Hematopoietic multipotent progenitor cell treated with erythropoietin and hydrocortisone succinate and interleukin-3 and kit ligand, for 8 days (in vitro differentiated cells): Measurements from ENCODE around the gene KCNK5.

Source experiments
- DNase-seq: peaks from one replicate; pipeline ENCODE4 v3.0.0-alpha.2; 2015

KCNK5 gene

DNA sequence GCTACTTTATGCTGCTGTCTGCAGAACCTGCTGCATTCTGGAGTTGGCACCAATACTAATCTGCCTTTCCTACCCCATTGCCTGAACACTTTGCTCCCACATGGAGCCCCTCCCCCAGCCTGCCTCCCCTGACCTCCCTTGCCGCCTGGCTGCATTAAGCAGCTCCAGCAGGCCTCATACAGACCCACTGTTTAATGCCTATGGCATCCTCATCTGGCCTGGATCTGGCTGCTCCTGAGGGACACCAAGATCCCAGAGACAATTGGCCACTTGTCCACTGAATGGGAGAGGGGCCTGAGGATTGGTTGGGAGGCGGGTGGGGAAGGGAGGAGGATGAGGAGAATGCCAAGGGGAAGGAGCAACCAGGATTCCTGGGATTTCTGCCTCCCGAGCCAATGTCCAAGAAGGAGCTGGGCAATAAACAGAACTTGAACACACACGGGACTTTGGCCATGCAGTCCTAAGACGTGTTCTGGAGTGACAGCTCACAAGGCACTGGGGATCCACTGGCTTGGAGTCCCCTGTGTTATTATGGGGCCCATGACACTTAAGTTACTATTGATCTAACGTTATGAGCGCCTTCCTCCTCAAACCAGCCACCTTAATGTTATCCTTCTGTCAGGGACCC is 10.4 kb upstream of the KCNK5 start:
- DNase-seq = no peak

- DNase-seq = no peak
These were observed 7.5 kb upstream of the KCNK5 start for GRCh38 chr6:39236742-39237141.

DNA sequence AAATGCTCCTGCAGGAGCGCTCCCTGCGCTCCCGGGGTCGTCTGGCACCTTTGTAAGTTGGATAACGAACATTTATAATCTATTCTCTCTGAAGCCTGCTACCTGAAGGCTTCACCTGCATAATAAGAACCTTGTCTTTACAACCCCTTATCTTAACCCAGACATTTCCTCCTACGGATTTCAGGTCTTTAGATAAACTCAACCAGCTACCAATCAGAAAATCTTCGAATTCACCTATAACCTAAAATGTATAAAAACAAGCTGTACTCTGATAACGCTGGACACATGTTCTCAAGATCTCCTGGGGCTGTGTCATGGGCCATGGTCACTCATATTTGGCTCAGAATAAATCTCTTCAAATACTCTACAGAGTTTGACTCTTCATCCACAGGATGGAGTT is 4.1 kb upstream of the KCNK5 start:
- DNase-seq = no peak

- DNase-seq = no peak
These were observed 2.4 kb upstream of the KCNK5 start for GRCh38 chr6:39231521-39232243.

GRCh38 chr6:39230654-39231035 is 1.4 kb upstream of the KCNK5 start:
- DNase-seq = no peak

DNA sequence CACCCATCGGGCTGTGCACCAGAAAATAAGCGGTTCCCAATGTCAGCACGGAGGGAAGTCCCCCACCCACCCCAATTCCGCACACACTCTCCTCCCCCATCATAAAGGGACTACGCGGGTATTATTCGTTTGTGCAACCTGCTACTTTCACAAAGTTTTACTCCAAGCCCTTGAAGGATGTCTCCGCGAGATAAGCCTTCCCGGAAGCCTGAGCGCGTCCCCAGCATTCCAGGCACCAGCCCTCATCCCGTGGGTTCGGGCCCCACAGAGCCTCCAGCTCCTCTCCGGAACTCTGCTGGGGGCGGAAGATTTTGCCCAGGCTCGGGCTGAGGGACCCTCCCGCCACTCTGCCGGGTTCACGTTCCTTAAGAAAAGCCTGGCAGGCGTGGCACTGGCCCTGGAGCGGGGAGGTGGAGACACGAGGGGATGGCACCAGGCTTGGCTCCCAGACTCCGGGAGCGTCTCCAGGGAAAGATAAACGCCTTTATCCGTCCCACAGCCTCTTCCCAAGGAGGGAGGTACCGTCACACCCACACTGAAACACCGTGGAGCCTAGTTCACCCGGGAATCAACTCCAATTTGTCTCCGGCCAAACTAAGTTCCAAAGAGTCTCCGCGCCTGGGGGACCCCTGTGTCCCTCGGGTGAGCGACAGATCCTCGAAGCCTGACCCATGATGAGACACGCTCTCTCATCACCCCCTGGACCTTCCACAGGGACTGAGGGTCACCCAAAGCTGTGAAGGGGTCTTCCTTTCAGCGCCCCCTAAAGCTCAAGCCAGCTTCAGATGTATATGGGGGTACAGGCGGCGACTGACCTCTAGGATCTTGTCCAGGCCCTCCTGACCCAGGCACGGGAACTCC is 934 bp downstream of the KCNK5 start:
- no peak for DNase-seq

DNA sequence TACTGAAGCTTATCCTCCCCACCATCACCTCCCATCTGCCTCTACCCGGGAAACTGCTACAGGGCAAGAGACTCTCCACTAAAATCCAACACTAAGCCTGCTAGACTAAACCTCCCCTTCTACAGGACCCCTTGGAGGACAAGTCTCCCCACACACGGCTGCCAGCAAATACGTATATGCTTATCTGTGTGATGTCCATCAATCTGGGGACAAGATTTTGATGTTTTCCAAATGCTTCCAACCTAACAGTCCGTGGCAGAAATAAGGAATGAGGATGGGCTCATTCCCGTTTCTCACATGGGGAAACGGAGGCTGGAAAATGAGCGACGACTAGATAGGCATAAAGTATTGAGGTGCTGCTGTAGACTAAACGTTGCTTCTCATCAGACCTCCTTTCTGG is 1.8 kb downstream of the KCNK5 start:
- no peak for DNase-seq

- peak; percentile 50 for DNase-seq
These were observed 2.5 kb downstream of the KCNK5 start for GRCh38 chr6:39226639-39227329.

DNA sequence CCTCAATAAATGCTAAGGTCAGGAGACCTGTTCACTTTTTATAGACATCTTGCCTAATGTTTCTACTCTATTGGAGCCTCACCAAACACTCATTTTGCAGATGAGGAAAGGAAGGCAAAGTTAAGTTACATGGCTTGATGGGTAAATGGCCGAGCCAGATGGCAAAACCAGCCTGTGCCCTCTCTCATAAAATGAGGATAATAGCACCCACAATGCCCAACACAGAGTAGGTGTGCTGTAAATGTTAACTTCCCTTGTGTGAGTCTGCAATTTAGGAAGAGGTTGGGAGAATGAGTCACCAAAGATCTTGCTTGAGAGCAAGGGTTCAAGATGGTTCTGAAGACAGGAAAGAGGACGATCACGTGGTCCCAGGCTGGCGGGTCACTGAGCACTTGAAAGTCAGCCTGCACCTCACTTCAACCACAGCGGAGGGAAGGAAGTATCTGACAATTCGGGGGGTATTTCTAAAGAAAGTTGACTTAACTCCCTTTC is 3.3 kb downstream of the KCNK5 start:
- DNase-seq = peak; percentile 74

- peak; percentile 82 for DNase-seq
These were observed 3.7 kb downstream of the KCNK5 start for GRCh38 chr6:39225543-39225942.

GRCh38 chr6:39224523-39225182 is 4.6 kb downstream of the KCNK5 start:
- no peak for DNase-seq

GRCh38 chr6:39224011-39224410 is 5.3 kb downstream of the KCNK5 start:
- DNase-seq = no peak

DNA sequence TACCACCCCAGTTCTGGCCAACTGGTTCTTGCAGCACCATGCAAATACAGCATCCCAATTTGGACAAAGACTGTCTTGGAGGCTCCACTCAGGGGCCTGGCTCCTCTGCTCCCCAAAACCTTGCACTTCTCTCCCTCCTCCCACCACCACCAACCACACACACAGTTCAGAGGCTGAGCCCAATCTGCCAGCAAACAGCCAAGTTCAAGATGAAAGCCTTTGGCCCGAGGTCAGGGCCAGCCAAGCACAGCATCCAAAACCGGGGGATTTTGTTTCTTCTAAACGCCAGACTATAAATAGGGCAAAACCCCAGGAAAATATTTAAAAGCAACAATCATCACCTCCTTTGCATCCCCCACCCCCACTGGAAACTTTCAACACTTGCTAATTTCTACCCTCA is 5.7 kb downstream of the KCNK5 start:
- DNase-seq = no peak

- DNase-seq = peak; percentile 55
These were observed 6.2 kb downstream of the KCNK5 start for GRCh38 chr6:39223061-39223460.

- DNase-seq = peak; percentile 93
These were observed 7.3 kb downstream of the KCNK5 start for GRCh38 chr6:39221779-39222641.

DNA sequence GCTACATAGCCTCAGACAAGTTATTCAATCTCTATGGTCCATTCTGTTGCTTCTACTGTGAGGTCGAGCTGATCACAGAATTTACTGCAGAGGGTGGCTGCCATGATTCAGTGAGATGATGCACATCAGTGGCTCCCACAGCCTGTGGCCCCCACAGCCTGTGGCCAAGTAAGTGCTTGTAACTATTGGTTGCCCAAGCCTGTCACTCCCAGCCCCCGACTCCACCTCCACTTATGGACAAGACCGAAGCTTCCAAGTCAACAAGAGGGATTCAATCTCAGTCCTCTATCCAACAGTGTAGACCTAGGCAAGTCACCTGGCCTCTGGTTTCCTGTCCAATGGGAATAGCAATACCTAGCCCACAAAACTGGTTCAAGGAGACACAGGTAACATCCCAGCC is 8.2 kb downstream of the KCNK5 start:
- no peak for DNase-seq

DNA sequence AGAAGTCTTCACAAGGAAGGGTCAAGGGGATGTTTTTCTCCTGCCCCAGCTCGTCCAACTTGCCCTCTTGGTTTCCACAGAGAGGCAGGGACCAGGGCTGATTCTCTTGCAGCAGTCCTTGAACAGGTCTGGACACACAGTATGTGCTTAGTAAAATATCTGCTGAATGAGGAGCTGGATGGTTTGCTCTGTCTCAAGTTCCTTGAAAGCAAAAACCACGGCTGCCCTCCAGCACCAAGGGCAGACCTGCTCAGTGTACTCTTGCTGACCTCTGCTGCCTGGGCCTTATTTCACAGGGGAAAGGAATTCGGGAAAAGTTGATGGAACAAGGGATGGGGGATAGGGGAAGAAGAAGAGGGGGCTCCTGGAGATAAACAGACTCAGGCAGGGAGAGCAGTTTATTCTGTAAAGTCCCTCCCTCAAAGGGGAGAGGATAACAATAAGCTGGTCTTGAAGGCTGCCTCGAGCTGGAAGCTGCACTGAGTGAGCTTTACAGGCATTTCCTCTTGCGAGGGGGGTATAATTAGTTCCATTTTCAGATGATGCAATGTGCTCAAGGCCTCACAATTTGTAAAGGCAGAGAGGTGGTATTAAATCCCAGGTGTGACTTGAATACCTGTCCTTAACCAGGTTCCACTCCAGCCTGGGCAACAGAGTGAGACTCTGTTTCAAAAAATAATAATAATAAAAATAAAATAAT is 10.3 kb downstream of the KCNK5 start:
- peak; percentile 33 for DNase-seq

GRCh38 chr6:39217177-39217864 is 12.0 kb downstream of the KCNK5 start:
- no peak for DNase-seq

DNA sequence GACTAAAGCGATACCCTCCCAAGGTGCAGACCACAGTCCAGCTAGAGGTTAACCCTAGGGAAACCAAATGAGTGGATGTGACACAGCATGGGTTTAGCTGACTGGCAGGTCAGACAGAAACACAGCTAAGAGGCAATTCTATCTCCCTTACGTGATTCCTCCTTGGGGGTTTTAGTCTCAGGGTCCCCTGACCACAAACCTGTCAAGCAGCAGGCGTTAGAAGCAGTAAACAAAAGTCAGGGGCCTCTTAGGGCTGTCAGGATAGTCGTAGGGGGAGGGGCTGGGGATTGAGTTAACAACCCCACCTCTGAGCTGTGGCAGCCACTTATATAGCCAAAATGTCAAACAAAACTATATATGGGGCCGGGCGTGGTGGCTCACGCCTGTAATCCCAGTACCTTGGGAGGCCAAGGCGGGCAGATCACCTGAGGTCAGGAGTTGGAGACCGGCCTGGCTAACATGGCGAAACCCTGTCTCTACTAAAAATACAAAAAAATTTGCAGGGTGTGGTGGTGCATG is 13.6 kb downstream of the KCNK5 start:
- DNase-seq = no peak
